Urinary bladder (tissue), 4 donors: Measurements from ENCODE around the gene FNDC3A. TPM values are rescaled to one million over a fixed set of nuclear protein-coding genes. Genes with fewer than 3 reads are reported as not detected.
"Not testable (repeated sequence)": the region's sequence is repeated elsewhere in the genome, so short reads cannot be mapped to it uniquely, and the experiment has no call there.

Experiments used
- DNase-seq: peaks from one replicate; pipeline ENCODE4 v3.0.0-alpha.2; 2015; ENCODE audit errors: extremely low spot score
- H3K27ac ChIP-seq: one replicate; pipeline ENCODE4 v1.5.1; 2013; ENCODE audit warnings: low read depth, mild to moderate bottlenecking, moderate library complexity
- H3K36me3 ChIP-seq: one replicate; pipeline ENCODE4 v1.6.1; 2013; ENCODE audit warnings: mild to moderate bottlenecking, moderate library complexity; ENCODE audit not compliant: insufficient read depth
- H3K4me1 ChIP-seq: one replicate; pipeline ENCODE4 v1.6.1; 2013; ENCODE audit warnings: mild to moderate bottlenecking, moderate library complexity; ENCODE audit not compliant: insufficient read depth
- H3K4me3 ChIP-seq: one replicate; pipeline ENCODE4 v1.5.1; 2013; ENCODE audit warnings: low read depth, low read length
- WGBS: extraction: QIAGEN DNeasy Blood & Tissue Kit; methylation state at CpG from one replicate; pipeline ENCODE4 v1.1.7; 2013; 5-methylcytosine and 5-hydroxymethylcytosine counted together
- polyA plus RNA-seq: library from polyadenylated mRNA; stranded (reverse); fragments of 200-250 nt; gene quantifications from one replicate; pipeline ENCODE4 v1.2.3, GENCODE V29; 2013
- total RNA-seq: library from RNA; depleted of rRNA; stranded (reverse); fragments of >200 nt; gene quantifications from one replicate; pipeline ENCODE4 v1.2.3, GENCODE V29; 2014
- donor health status: healthy with polysubstance abuse.
- donor health status: healthy.

Gene FNDC3A
- total and polyA plus RNA-seq, 2 donors, result 25.4 to 109 TPM

- Histone ChIP-seq H3K36me3 (no peaks in the 10 kb centered on the region), H3K4me1 (no peaks in the 10 kb centered on the region), H3K4me3 (no peak overlapping the region), H3K27ac (no peak overlapping the region)
- no peak for DNase-seq
- WGBS, result 97% methylated on average over 3 of the region's 3 CpGs
Measured at GRCh38 chr13:49040872-49041271, 65.2 kb downstream of the FNDC3A start.

- DNase-seq, result no peak
- 95% methylated on average over 2 of the region's 2 CpGs for WGBS
- H3K4me1 ChIP-seq, result no peaks in the 10 kb centered on the region
- H3K36me3 ChIP-seq, result no peaks in the 10 kb centered on the region
- H3K27ac ChIP-seq, result no peak overlapping the region
- H3K4me3 ChIP-seq, result no peak overlapping the region
Measured at GRCh38 chr13:49042476-49042875, 66.8 kb downstream of the FNDC3A start.

- no peaks in the 10 kb centered on the region for H3K36me3 ChIP-seq
- H3K4me1 ChIP-seq, result no peaks in the 10 kb centered on the region
- H3K4me3 ChIP-seq, result no peak overlapping the region
- 65% methylated on average over 3 of the region's 3 CpGs for WGBS
- no peak overlapping the region for H3K27ac ChIP-seq
- DNase-seq, result no peak
Measured at GRCh38 chr13:49044008-49044407, 68.3 kb downstream of the FNDC3A start.

- Histone ChIP-seq H3K4me3 (no peak overlapping the region), H3K36me3 (no peaks in the 10 kb centered on the region), H3K4me1 (no peaks in the 10 kb centered on the region), H3K27ac (no peak overlapping the region)
- no peak for DNase-seq
- WGBS, result 97% methylated on average over 2 of the region's 2 CpGs
Measured at GRCh38 chr13:49044836-49045235, 69.1 kb downstream of the FNDC3A start.

GRCh38 chr13:49046002-49046401, 70.3 kb downstream of the FNDC3A start:
- DNase-seq, result no peak
- no peaks in the 10 kb centered on the region for H3K4me1 ChIP-seq
- WGBS, result 30% methylated on average over 2 of the region's 2 CpGs
- H3K36me3 ChIP-seq, result no peaks in the 10 kb centered on the region
- H3K27ac ChIP-seq, result no peak overlapping the region
- H3K4me3 ChIP-seq, result no peak overlapping the region

- no peaks in the 10 kb centered on the region for H3K4me1 ChIP-seq
- no peaks in the 10 kb centered on the region for H3K36me3 ChIP-seq
- DNase-seq, result no peak
- H3K27ac ChIP-seq, result no peak overlapping the region
- no peak overlapping the region for H3K4me3 ChIP-seq
- 77% methylated on average over 2 of the region's 2 CpGs for WGBS
Measured at GRCh38 chr13:49046519-49046918, 70.8 kb downstream of the FNDC3A start.

GRCh38 chr13:49052813-49053212, 77.1 kb downstream of the FNDC3A start:
- WGBS, result 96% methylated on average over 6 of the region's 6 CpGs
- H3K36me3 ChIP-seq, result no peaks in the 10 kb centered on the region

GRCh38 chr13:49053215-49053614, 77.5 kb downstream of the FNDC3A start:
- 96% methylated on average over 1 of the region's 1 CpG for WGBS
- Histone ChIP-seq H3K27ac (no peak overlapping the region), H3K4me3 (no peak overlapping the region), H3K4me1 (no peaks in the 10 kb centered on the region), H3K36me3 (no peaks in the 10 kb centered on the region)
- DNase-seq, result no peak

More at GRCh38 chr13:49052813-49053212, 77.1 kb downstream of the FNDC3A start:
- no peak overlapping the region for H3K27ac ChIP-seq
- no peaks in the 10 kb centered on the region for H3K4me1 ChIP-seq
- no peak overlapping the region for H3K4me3 ChIP-seq
- no peak for DNase-seq

GRCh38 chr13:49053906-49054305, 78.2 kb downstream of the FNDC3A start:
- H3K36me3 ChIP-seq, result no peaks in the 10 kb centered on the region
- DNase-seq, result no peak
- H3K4me3 ChIP-seq, result no peak overlapping the region
- 99% methylated on average over 1 of the region's 1 CpG for WGBS
- H3K4me1 ChIP-seq, result no peaks in the 10 kb centered on the region
- no peak overlapping the region for H3K27ac ChIP-seq

- no peak for DNase-seq
- H3K27ac ChIP-seq, result no peak overlapping the region
- no peaks in the 10 kb centered on the region for H3K4me1 ChIP-seq
- H3K4me3 ChIP-seq, result no peak overlapping the region
- 97% methylated on average over 4 of the region's 4 CpGs for WGBS
- no peaks in the 10 kb centered on the region for H3K36me3 ChIP-seq
Measured at GRCh38 chr13:49055021-49055420, 79.3 kb downstream of the FNDC3A start.

- no peak overlapping the region for H3K4me3 ChIP-seq
- WGBS, result 67% methylated on average over 3 of the region's 3 CpGs
- H3K27ac ChIP-seq, result no peak overlapping the region
- no peaks in the 10 kb centered on the region for H3K4me1 ChIP-seq
- H3K36me3 ChIP-seq, result no peaks in the 10 kb centered on the region
- DNase-seq, result no peak
Measured at GRCh38 chr13:49057176-49057575, 81.5 kb downstream of the FNDC3A start.

GRCh38 chr13:49058761-49059160, 83.0 kb downstream of the FNDC3A start:
- Histone ChIP-seq H3K4me3 (no peak overlapping the region), H3K27ac (no peak overlapping the region), H3K36me3 (peaks cover 3% of the 10 kb centered on the region), H3K4me1 (no peaks in the 10 kb centered on the region)
- no peak for DNase-seq

GRCh38 chr13:49060678-49061387, 85.1 kb downstream of the FNDC3A start:
- no peak for DNase-seq
- Histone ChIP-seq H3K4me3 (no peak overlapping the region), H3K4me1 (no peaks in the 10 kb centered on the region), H3K36me3 (peaks cover 3% of the 10 kb centered on the region), H3K27ac (no peak overlapping the region)
- WGBS, result 87% methylated on average over 3 of the region's 3 CpGs

- not testable (repeated sequence) for H3K36me3 ChIP-seq, H3K4me3 ChIP-seq, H3K27ac ChIP-seq, DNase-seq, H3K4me1 ChIP-seq
Measured at GRCh38 chr13:49061388-49061752, 85.7 kb downstream of the FNDC3A start.
